B cell (primary cell): ENCODE measurements around the gene DPM2. TPM values are rescaled to one million over a fixed set of nuclear protein-coding genes. Genes with fewer than 3 reads are reported as not detected.
A peak's percentile ranks its signal among the peaks of the same experiment; 100 is the strongest.

ENCODE experiments used
- ATAC-seq: fragments of 200-7000 bp; cut with Tn5 transposase; one replicate; pipeline ENCODE4 v1.10.0; 2021; ENCODE audit warnings: low read depth, mild to moderate bottlenecking, moderate number of reproducible peaks, moderate library complexity
- CTCF ChIA-PET: fragments of 350-600 bp; sonication (Branson Sonifier 250); formaldehyde crosslinking; loops from one replicate; lab custom pipeline; 2021; ENCODE audit warnings: antibody characterized with exemption, inconsistent platforms; lab: Charles Lee
- POLR2A ChIA-PET: fragments of 350-600 bp; sonication (Branson Sonifier 250); formaldehyde crosslinking; loops from one replicate; lab custom pipeline; 2021; ENCODE audit warnings: antibody characterized with exemption; lab: Charles Lee
- DNase-seq: peaks from one replicate; pipeline ENCODE4 v3.0.0; 2013
- H2AFZ ChIP-seq: 2 replicates; pipeline ENCODE4 v1.6.1; 2012; ENCODE audit warnings: mild to moderate bottlenecking, low read depth, low read length; ENCODE audit not compliant: insufficient read depth, poor library complexity, severe bottlenecking
- H3K27ac ChIP-seq, 2 donors: 1 replicate in 1 of 2; 2 replicates in 1 of 2; pipeline ENCODE4 v1.5.1; 2012 to 2013; ENCODE audit warnings: low read length in 2 of 2, mild to moderate bottlenecking in 2 of 2, moderate library complexity in 1 of 2
- H3K27me3 ChIP-seq, 4 experiments: fragments of 200-600 bp in 1 of 4; sonication (generic) in 1 of 4; replicated peaks in 1 of 4; 1 replicate in 2 of 4; 2 replicates in 2 of 4; pipeline versions ENCODE4 v1.6.1 to v1.7.0; 2013 to 2016; ENCODE audit warnings: low read length in 3 of 4, mild to moderate bottlenecking in 2 of 4, mixed read lengths in 1 of 4, moderate library complexity in 1 of 4; ENCODE audit not compliant: insufficient read depth in 4 of 4, control insufficient read depth in 3 of 4; ENCODE audit errors: control extremely low read depth in 1 of 4
- H3K36me3 ChIP-seq, 2 experiments: replicated peaks in 1 of 2; 1 replicate in 1 of 2; 2 replicates in 1 of 2; pipeline versions ENCODE4 v1.6.1 to v1.7.1; 2013; ENCODE audit warnings: low read length in 1 of 2; ENCODE audit not compliant: insufficient read depth in 2 of 2, control insufficient read depth in 1 of 2; ENCODE audit errors: control extremely low read depth in 1 of 2, extremely low read depth in 1 of 2
- H3K4me1 ChIP-seq, 2 donors: fragments of 200-600 bp in 1 of 2; sonication (generic) in 1 of 2; 1 replicate in 1 of 2; 2 replicates in 1 of 2; pipeline versions ENCODE4 v1.5.1 to v1.6.1; 2013 to 2017; ENCODE audit warnings: low read length in 2 of 2; ENCODE audit not compliant: control insufficient read depth in 2 of 2, insufficient read depth in 2 of 2
- H3K4me2 ChIP-seq: replicated peaks from 2 replicates; pipeline ENCODE3; 2012; ENCODE audit warnings: mild to moderate bottlenecking, low read depth, low read length; ENCODE audit not compliant: poor library complexity, severe bottlenecking
- H3K4me3 ChIP-seq, 5 experiments: fragments of 200-600 bp in 1 of 5; sonication (generic) in 1 of 5; 1 replicate in 3 of 5; 2 replicates in 2 of 5; pipeline versions ENCODE4 v1.5.1 to v1.7.0; 2011 to 2016; ENCODE audit warnings: low read length in 4 of 5, mild to moderate bottlenecking in 4 of 5, low read depth in 2 of 5, control low read depth in 1 of 5, moderate library complexity in 1 of 5; ENCODE audit not compliant: insufficient read depth in 1 of 5; ENCODE audit errors: control extremely low read depth in 1 of 5, extremely low read depth in 1 of 5
- H3K79me2 ChIP-seq: fragments of 200-600 bp; sonication (generic); one replicate; pipeline ENCODE4 v1.6.0; 2016; ENCODE audit warnings: low read length; ENCODE audit not compliant: control insufficient read depth, insufficient read depth
- H3K9ac ChIP-seq: fragments of 200-600 bp; sonication (generic); 2 replicates; pipeline ENCODE4 v1.6.1; 2017; ENCODE audit warnings: mild to moderate bottlenecking, low read length, moderate library complexity
- H3K9me3 ChIP-seq, 3 donors: one replicate each; pipeline versions ENCODE4 v1.6.1 to v1.7.1; 2013; ENCODE audit warnings: low read length in 2 of 3; ENCODE audit not compliant: control insufficient read depth in 2 of 3, insufficient read depth in 1 of 3; ENCODE audit errors: control extremely low read depth in 1 of 3
- H4K20me1 ChIP-seq: 2 replicates; pipeline ENCODE4 v1.6.0; 2012; ENCODE audit warnings: mild to moderate bottlenecking, low read length; ENCODE audit not compliant: insufficient read depth, control insufficient read depth, poor library complexity, severe bottlenecking
- H3K27ac Mint-ChIP-seq: one replicate; pipeline ENCODE4 v1.8.0; 2021; ENCODE audit warnings: mixed read lengths
- H3K27me3 Mint-ChIP-seq: one replicate; pipeline ENCODE4 v1.8.0; 2021; ENCODE audit warnings: mixed read lengths
- H3K4me1 Mint-ChIP-seq: one replicate; pipeline ENCODE4 v1.8.0; 2021; ENCODE audit warnings: mixed read lengths
- H3K4me3 Mint-ChIP-seq: one replicate; pipeline ENCODE4 v1.8.0; 2021; ENCODE audit warnings: mixed read lengths
- H3K9me3 Mint-ChIP-seq: one replicate; pipeline ENCODE4 v1.8.0; 2022; ENCODE audit warnings: mixed read lengths; ENCODE audit not compliant: insufficient read depth
- CTCF ChIP-seq: fragments of 200-600 bp; IDR thresholded peaks from one replicate; pipeline ENCODE4 v1.8.0; 2022; ENCODE audit warnings: antibody characterized with exemption, mild to moderate bottlenecking
- EZH2 ChIP-seq: IDR thresholded peaks from 2 replicates; pipeline ENCODE4 v1.6.1; 2012; ENCODE audit warnings: borderline replicate concordance, low read depth, mild to moderate bottlenecking, moderate library complexity, low read length; ENCODE audit not compliant: insufficient read depth, poor library complexity, severe bottlenecking
- WGBS: methylation state at CpG from one replicate; pipeline ENCODE4 v1.1.5; 2013; ENCODE audit warnings: missing lambda C conversion rate; ENCODE audit not compliant: insufficient coverage; 5-methylcytosine and 5-hydroxymethylcytosine counted together
- intact Hi-C: fragments of 100-400 bp; cut with micrococcal nuclease; formaldehyde crosslinking; loops from one replicate; pipeline ENCODE4 v1.10.0; 2022
- polyA plus RNA-seq: library from polyadenylated mRNA; depleted of rRNA; stranded (reverse); fragments of >200 nt; gene quantifications from 2 replicates; pipeline ENCODE4 v1.2.3, GENCODE V29; 2012
- total RNA-seq, 2 donors: library from RNA; stranded (reverse); fragments of 120-200 nt in 1 of 2; gene quantifications; 1 replicate in 1 of 2; 2 replicates in 1 of 2; pipeline versions ENCODE4 v1.2.3 to v1.2.4, GENCODE V29; 2013 to 2022

DPM2 gene
- total and polyA plus RNA-seq, 2 donors (not counting 1 experiment from before 2014, with no cell fraction given): 34.1 to 42.9 TPM

- peak; percentile 82 for ATAC-seq
- no peak for TF ChIP-seq CTCF
- no peak for TF ChIP-seq EZH2
- peaks cover 68% of the 10 kb centered on the region for H3K4me1 Mint-ChIP-seq
Observed at GRCh38 chr9:127916720-127917581, 20.7 kb downstream of the DPM2 start, which contains the start of gene ST6GALNAC4. Gene ST6GALNAC4, minus strand, starts transcription at chr9:127917041. Its CDS starts 622 bp downstream, at chr9:127916419.

More at GRCh38 chr9:127916720-127917581, 20.7 kb downstream of the DPM2 start, which contains the start of gene ST6GALNAC4:
- Mint-ChIP-seq H3K27ac (peak within 1 kb of the TSS; percentile 98), H3K27me3 (no peaks in the 10 kb centered on the region), H3K9me3 (no peaks in the 10 kb centered on the region), H3K4me3 (peak within 1 kb of the TSS; percentile 94)
- WGBS: 1% methylated on average over 67 of the region's 71 CpGs
- peak; percentile 95 for DNase-seq
- ChIA-PET POLR2A (interaction anchor here (0.7 to 6.4 kb wide), 11 partner anchors 15 to 212 kb away, joined by 3 to 228 read pairs (median 5); partner anchors contain the start of genes CDK9, ENG, ST6GALNAC6 and TOR2A), CTCF (interaction anchor here (0.6 to 17.3 kb wide), 13 partner anchors 12 to 182 kb away, joined by 3 to 237 read pairs (median 5); partner anchors contain the start of genes CDK9, SH2D3C and TOR2A)
- H4K20me1 ChIP-seq: no peaks in the 10 kb centered on the region
- H3K4me2 ChIP-seq: peak within 1 kb of the TSS; percentile 100
- H3K27ac ChIP-seq: peak within 1 kb of the TSS; percentile 89 to 91
- no peaks in the 10 kb centered on the region for H3K9me3 ChIP-seq
- intact Hi-C loops: loop anchor here (1.0 to 5.0 kb wide), 11 partner anchors 11 to 692 kb away; partner anchors contain the start of genes FPGS, PIP5KL1, ST6GALNAC6 and STXBP1
- peak within 1 kb of the TSS; percentile 68 for H2AFZ ChIP-seq
- H3K9ac ChIP-seq: peak within 1 kb of the TSS; percentile 97
- H3K79me2 ChIP-seq: peaks cover 70% of the 10 kb centered on the region
- peak within 1 kb of the TSS; percentile 71 to 99 (median 79) for H3K4me3 ChIP-seq
- H3K4me1 ChIP-seq: peaks cover 44 to 77% of the 10 kb centered on the region in 2 donors
- peaks cover 0 to 2% (median 0%) of the 10 kb centered on the region in 4 experiments for H3K27me3 ChIP-seq
- H3K36me3 ChIP-seq: peaks cover 0 to 23% of the 10 kb centered on the region in 2 experiments
